GM19438 (cell line): ENCODE measurements around the gene TRA2B.
"Not testable (repeated sequence)": the region's sequence is repeated elsewhere in the genome, so short reads cannot be mapped to it uniquely, and the experiment has no call there.

Experiments used
- ATAC-seq: cut with Tn5 transposase; IDR thresholded peaks from one replicate; pipeline ENCODE4 v1.9.1; 2021; ENCODE audit warnings: low read depth; ENCODE audit not compliant: unreplicated experiment

The TRA2B gene

DNA sequence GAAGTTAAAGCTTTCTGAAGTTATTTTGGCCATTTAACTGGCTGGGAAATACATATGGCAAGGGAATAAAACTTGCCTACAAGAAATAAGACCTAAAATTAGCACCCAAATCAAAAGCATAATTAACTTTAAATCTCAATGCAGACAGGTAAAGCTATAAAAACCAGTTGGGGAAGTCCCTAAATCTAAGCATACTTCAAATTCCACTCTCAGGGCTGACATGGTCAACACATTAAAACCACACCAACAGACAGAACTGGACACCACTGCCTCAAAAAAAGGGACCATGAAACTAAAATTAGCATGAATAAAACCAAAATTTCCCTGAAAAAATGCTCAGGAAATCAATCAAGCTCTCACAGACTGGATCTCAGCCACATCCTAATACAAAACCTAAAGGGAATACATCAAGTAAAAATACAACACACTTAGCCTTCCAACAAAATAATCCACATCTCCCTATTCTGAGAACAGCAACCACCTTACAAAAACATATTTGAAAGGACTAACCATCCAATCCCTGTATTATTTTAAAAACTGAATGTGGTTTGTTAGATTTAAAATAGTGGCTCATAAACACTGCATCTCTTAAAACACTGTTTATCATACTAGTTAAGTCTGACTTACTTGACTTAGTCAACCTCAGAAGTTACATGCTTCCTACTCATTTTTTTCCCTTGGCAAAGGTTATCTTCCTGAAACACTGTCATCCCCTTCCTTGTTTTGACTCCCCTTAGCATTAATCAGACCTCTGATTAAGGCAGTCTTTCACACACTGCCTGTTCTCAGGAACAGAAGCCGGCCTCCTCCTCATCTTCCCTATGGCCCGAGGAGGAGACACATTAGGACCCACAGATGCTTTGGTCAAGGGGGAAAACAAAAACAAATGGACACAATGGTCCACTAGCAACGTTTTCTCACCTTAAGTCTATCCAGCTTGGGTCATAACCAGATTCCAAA is 8.3 kb downstream of the TRA2B start:
- no peak for ATAC-seq

DNA sequence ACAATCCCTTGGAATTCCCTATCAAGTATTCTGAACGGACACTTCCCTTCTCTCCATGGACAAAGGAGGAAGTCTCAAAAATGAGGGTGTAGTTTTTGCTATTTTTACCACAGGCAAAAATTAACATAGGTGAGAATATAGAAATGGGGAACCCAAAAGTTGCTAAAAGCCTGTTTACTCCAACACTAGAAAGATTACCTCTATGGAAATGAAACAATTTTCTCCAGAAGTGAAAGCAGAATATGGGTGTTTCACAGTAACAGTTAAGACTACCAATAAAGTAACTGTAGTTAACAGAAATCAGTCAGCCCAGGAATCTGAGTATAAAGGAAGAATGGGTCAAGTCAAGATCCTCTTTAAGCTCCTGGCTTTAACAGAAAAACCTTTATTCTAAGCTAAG is 9.3 kb downstream of the TRA2B start:
- no peak for ATAC-seq

DNA sequence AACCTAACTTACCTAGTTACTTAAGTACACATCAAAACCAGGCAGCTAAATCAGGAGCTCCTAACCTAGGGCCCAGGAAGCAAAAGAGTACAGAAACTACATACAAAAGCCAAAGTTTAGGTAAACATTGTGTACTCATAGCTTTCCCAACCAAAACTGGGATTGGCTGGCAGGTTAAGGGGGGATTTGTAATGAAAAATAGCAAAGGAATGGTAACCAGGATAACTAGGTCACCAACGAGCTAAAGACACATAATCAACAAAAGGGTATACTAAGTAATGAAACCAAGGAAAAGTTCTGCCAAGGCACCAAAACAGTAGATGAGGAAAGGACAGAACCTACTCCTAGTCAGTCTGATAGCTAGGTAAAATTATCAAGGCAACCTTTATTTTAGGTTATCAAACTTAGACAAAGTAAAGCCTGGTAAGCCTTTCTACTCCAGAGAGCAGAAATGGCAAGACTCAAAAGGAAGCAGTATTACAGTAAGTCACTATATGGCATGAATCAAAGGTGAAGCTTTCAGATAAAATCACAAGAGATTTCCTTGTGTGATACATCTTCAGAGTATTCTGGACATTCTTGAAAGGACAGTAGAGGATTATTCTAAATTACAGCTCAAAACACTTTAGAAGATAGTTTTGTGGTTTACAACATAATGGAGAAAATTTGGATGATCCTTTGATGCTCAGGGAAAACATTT is 10.2 kb downstream of the TRA2B start:
- ATAC-seq, result no peak

DNA sequence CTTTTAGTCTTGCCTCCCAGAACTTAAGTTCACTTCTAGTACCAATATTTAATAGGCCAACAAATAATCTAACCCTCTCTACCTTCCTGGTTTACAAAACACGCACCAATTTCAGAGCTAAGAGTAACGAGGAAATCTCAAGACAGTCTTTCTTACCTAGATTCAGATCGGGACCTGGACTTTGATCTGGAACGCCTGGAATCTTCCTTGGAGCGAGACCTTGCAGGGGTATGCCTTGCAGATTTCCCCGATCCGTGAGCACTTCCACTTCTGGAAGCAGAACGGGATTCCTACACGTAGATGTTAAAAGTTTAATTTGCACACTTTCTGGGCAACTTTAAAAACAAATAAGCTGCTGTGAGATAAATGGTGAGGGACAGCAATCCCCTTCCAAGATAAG is 11.4 kb downstream of the TRA2B start:
- ATAC-seq, result no peak

DNA sequence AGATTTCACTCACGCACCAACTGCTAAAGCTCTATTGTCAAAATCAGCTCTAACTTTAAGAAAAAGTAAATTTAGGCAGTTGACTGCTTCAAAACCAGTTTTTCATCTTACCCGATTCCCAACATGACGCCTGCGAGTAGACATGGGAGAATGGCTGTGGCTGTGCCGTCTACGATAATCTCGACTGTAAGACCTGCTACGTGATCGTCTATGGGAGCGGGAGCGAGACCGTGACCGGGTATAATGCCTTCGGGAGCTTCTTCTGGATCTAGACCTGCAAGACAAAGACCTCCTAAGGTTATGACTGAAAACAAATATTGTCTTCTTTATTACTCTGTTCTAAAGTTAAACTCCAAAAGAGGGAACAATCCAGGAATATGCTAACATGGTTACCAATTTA is 12.5 kb downstream of the TRA2B start:
- no peak for ATAC-seq

DNA sequence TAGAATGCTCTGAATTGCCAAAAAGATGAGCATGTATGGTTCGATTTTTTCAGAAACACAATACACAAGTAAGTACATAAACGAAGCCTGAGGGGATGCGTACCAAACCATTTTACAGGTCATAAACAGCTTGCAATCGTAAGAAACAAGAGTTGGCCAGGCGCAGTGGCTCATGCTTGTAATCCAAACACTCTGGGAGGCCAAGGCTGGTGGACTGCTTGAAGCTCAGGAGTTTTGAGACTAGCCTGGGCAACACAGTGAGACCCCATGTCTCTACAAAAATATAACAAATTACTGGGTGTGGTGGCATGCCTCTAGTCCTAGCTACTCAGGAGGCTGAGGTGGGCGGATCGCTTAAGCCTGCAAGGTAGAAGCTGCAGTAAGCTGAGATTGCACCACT is 13.4 kb downstream of the TRA2B start:
- no peak for ATAC-seq

DNA sequence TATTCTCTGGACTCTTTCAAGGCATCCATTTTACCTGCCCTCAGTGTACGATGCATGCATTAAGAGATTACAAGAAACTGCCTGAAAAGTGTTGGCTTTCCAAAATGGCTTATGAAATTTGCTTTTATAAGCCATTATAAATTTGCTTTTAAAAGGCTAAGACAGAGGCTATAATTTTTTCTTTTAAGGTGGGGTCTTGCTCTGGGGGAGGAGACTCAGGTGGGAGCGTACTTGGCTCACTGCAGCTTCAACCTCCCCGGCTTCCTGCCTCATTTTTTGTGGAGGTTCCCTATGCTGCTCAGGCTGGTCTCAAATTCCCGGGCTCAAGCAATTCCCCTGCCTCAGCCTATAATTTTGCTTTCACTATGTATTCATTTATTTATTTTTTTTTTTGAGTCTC is 17.6 kb downstream of the TRA2B start:
- no peak for ATAC-seq

DNA sequence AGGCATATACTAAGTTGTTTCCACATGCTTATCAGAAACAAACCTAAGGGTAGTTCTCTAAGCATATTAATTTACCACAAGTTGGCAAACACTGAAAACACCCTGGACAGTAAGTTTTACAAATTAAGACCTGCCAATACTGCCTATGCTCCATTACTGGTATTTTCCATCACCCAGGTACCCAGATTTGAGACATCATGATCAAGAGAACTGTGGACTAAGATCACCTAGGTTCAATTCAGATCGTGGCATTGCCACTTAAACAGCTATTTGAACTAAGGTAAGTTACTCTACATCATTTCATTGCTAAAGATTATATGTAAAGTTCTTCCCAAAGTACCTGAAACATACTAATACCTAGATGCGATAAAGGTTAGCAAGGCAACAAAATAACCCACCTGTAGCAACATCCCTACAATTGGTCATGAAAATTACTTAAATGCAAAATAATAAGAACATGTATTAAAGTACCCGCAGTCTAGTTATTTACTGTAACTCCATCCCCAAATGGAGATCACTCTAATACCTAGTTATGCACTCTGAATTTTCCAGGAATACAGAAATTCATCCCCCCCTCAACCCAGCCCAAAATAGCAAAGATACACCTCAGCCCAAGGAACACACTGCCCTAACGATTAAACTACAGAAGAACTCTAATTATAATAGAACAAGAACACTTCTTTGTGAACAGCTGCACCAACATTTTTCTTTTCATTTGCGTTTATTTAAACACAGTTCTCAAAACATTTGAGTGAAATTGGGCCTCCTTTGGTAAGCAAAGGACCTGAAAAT is 21.6 kb downstream of the TRA2B start:
- no peak for ATAC-seq

DNA sequence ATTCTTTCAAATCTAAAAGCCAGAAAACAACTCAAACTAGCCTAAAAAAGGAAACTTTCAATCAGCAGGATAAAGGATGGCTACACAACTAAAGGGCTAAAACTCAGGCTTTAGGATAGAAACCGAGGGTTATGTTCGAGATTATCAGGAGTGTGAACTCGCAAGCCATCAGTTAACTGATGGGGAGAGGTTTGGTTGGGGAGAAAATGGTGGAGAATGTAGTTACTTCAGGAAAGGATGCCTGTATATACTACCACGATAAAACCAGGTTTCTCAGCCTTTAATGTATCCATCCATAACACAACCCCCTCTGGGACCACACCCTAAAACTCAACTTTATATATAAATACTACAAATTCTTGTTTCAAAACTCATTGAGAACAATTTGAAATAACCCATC is 22.2 kb downstream of the TRA2B start:
- ATAC-seq, result no peak

DNA sequence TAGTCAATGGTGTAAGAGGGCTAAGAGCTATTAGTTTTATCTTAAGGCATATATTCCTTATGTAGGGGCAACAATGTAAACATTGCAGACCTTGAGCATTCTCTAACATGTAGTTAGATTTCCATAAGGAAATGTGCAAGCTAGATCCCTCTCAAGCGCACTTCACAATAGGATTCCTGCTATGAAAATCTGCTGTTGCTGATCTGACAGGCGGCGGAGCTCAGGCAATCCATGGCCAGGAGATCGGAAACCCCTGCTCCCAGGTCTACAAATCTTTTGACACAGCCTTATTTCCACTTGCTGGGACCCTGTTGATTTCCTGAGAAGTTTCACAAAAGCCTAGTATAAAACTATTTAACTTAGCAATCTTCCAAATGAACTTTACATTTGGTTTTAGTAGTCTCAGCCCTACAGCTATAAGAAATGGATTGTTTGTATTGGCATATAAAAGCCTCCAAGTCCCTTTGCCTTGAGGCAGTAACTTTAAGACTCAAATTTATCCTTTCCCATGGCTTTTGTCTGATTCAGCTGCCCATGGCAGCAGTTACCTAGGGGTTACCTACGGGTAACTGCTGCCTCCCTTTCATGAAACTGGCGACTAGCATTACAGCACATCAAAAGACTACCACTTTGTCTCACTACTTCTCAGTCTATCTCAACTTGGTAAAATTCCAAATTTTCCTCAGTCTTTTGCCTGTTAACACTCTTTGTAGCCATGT is 22.7 kb downstream of the TRA2B start:
- ATAC-seq, result no peak

DNA sequence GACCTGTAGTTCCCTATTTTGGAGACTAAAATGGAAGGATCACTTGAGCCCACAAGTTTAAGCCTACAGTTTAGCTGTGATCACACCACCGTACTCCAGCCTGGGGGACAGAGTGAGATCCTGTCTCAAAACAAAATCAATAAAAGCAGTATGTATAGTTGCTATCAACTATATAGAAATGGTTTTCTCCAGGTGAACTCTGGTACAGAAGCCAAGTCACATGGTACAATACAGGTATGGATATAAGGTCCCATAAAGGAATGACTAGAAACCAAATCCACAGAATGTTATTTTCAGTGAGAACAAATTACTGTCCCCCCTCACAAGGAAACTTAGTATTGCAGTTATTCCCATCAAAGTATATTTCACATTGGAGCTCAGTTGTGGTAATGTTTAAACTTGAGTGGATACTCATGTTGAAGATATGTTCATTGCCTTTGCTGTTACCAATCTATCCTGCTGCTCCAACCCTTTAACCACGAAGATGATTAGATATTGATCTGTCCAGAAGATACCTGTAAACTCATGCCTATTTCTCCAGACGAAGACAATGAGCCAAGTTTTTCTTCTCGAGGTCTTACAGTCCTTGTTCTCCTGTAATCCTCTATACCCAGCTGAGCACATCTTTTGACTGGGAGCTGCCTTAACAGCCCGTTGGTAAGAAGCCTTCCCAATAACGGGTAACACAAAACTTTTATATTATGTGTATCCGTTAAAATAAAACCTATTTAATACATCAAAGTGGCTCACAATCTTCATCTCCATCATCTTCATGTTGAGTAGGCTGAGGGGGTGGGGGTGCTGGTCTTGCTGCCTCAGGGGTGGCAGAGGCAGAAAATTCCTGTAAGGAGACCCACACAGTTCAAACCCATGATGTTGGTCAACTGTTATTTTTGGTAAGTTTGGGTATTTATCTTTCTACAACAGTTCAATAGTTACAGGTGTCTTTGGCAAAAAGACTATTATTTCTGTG is 24.6 kb downstream of the TRA2B start:
- ATAC-seq, result no peak

DNA sequence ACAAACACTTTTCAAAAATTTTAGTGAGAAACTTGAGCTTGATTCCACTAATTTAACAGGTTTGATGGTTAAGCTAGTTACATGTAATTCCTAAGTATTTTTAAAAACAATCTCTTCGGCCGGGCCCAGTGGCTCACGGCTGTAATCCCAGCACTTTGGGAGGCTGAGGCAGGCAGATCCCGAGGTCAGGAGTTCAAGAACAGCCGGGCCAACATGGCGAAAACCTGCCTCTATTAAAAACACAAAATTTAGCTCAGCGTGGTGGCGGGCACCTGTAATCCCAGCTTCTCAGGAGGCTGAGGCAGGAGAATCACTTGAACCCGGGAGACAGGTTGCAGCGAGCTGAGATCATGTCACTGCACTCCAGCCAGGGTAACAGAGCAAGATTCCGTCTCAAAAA is 25.3 kb downstream of the TRA2B start:
- ATAC-seq, result no peak

DNA sequence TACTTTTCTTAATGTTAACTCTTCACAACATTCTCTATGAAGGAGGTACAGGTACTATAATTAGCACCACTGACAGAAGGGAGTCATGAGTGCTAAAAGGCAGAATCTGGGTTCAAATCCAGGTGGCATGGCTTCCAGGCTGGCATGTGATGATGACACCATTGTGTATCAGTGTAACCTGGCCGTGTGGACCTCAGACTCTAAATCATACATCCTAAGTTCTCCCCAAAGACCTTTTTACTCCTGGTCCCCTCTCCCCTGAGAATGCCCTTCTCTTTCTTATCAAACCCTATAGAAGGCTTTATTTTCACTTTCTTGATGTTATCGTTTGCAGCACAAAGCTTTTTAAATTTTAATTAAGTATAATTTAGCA is 26.8 kb downstream of the TRA2B start:
- not testable (repeated sequence) for ATAC-seq

DNA sequence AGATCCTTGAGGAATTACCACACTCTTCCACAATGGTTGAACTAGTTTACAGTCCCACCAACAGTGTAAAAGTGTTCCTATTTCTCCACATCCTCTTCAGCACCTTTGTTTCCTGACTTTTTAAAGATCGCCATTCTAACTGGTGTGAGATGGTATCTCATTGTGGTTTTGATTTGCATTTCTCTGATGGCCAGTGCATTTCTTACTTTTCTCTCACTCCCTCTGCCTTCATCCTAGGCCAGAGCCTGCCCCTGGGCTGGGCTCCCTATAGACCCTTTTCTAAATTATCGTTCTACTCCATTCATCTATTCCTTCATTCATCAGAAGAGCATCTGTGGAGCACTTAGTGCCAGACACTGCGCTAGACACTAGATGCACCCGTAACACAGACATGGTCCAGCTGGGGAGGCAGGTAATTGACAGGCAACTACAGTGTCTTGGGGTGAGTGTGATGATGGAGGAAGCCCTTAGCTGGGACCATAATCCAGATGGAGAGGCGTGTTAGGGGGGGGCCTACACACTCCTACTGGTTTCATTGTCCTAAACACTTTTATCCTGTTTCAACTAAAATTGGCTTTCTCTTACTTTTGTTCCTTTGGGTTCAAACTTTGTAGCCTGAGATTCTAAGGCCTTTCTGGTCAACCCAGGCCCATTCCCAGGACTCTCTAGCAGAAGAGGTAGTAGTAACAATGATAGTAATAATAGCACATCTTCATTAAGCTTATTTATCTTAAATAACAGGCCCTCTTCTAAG is 27.3 kb downstream of the TRA2B start:
- ATAC-seq, result not testable (repeated sequence)

DNA sequence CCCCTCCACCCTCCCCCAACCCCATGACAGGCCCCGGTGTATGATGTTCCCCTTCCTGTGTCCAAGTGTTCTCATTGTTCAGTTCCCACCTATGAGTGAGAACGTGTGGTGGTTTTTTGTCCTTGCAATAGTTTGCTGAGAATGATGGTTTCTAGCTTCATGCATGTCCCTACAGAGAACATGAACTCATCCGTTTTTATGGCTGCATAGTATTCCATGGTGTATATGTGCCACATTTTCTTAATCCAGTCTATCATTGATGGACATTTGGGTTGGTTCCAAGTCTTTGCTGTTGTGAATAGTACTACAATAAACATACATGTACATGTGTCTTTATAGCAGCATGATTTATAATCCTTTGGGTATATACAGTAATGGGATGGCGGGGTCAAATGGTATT is 27.9 kb downstream of the TRA2B start:
- not testable (repeated sequence) for ATAC-seq

DNA sequence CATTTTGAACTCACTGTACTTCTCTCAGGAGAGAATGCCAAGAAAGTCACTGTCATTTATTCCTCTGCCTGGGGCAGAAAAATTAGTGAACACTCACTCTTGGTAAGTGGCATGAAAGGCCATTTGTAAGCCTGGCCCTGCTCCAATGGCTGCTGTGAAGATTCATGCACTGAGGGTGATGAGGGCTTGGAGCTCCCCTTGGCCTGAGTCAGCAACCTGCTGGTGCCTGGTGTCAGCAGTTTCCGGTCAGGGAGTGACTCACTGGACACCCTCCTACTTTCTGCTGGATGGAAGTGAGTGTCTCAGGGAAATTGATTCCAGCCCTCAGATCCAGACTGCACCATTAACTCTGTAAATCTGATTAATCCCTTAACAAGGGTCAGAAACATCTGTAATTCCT is 37.6 kb downstream of the TRA2B start:
- no peak for ATAC-seq

DNA sequence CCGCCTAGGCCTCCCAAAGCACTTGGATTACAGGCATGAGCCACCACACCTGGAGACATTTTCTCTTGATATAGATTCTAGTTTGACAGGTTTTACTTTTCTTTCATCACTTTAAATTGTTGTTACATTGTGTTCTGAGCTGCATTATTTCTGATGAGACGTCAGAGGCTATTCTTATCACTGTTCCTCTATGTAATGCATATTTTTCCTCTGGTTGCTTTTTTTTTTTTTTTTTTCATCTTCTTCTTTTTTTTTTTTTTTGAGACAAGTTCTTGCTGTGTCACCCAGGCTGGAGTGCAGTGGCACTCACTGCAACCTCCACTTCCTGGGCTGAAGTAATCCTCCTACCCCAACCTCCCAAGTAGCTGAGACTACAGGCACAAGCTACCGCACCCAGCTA is 41.2 kb downstream of the TRA2B start:
- no peak for ATAC-seq

DNA sequence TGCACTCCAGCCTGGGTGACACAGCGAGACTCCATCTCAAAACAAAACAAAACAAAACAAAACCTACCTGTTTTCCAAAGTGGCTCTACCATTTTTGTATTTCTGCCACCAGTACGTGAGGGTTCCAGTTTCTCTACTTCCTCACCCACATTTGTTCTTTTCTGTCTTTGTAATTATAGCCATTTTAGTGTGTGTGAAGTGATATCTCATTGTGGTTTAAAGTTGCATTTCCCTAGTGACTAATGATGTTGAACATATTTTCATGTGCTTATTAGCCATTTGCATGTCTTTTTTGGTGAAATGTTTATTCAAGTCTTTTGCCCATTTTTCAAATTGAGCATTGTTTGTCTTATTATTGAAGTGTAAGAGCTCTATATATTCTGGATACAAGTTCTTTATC is 50.7 kb downstream of the TRA2B start:
- no peak for ATAC-seq

DNA sequence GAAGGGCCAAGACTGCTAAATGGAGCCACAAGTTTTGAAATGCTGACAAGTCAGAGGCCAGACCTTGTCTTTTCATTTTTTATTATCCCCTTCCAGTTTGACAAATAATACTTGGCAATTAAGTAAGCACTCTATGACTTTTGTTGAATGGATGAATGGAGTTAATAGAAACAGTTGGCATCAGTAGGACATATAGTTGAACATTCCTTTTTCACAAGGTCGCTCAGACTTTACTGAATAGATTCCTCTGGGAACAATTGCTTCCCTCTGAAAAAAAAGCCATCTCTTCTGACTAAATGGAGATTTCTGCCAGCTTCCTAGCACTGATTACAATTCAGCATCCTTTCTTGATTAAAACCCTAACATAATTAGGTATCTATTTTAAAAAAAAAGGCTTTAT is 53.2 kb downstream of the TRA2B start:
- no peak for ATAC-seq
